ENCODE data around the gene SLC24A1.

SLC24A1 gene

GRCh38 chr15:65619626-65620290 lies 2.0 kb upstream of the SLC24A1 start:
- no peak for DNase-seq

- no peak for DNase-seq
Measured at GRCh38 chr15:65620833-65621232, 905 bp upstream of the SLC24A1 start.

DNA sequence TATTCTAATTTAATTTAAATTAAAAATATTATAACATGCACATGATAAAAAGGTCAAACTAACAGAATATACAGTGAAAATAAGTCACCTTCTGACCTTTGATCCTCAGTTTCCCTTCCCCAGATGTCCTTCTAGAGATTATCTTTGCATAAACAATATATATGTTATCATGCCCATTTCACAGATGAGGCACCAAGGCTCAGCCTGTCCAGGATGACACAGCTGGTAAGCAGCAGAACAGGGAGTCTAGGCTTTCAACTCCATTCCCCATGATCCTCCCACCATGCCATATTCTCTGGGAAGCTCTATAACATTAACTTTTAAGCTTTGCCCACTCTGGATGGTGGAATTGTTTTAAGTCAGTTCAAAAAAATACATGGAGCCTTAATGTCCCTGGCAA lies 1.4 kb downstream of the SLC24A1 start:
- DNase-seq, result no peak

DNA sequence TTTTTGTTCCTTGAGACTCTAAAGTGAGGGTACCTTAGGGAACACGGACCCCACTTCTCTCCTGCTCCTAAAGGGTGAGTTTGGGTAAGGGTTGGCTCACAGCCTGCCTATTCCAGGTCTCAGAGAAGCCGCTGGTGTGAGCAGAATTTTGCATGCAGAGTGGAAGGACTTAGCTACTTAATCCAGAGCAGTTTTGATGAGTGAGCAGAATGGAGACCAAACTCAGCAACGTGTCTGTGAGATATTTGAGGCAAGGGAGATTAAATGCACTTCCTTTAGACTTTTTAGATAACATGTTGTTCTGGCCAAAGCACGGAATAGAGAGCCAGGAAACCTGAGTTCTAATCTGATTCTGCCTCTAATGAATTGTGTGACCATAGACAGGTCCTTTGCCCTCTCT lies 5.1 kb downstream of the SLC24A1 start:
- no peak for DNase-seq

DNA sequence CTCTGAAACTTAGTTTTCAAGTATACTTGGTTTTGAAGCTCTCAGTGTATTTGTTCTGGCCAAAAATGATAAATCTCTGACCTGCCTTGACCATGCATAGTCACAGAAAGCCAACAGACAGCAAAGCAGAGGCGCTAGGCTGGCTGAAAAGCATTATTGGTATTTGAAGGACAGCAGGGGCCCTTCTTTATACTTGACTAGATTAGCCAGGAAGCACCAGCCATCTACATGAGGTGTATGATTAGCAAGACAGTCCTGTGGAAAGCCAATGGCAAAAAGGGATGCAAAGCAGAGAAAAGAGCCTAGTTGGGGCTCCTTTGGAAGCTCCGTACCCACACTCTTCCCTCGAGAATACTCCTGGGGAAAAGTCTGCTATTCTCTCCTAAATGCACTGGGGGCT lies 7.8 kb downstream of the SLC24A1 start:
- no peak for DNase-seq

GRCh38 chr15:65630760-65631159 lies 9.0 kb downstream of the SLC24A1 start:
- DNase-seq, result no peak

- no peak for DNase-seq
Measured at GRCh38 chr15:65631503-65631902, 9.8 kb downstream of the SLC24A1 start.

- no peak for DNase-seq
Measured at GRCh38 chr15:65632780-65633375, 11.1 kb downstream of the SLC24A1 start.

DNA sequence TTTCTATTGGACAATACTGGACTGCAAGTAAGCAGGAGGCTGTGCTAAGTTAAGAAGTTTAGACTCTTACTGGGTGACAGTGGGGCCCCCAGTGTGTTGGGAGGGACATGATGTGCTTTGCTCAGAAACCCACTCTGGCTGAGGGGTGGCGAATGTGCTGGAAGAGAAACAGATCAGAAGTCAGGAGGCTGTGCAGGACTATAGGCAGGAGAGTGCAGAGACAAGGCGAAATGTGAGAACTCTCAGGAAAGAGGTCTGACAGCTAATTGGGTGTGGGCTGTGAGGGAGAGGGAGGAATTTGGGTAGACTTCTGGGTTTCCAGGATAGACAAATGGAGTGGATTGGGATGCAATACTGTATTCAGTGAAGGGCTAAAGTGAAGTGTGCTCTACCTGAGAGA lies 12.0 kb downstream of the SLC24A1 start:
- no peak for DNase-seq

GRCh38 chr15:65634356-65634755 lies 12.6 kb downstream of the SLC24A1 start:
- no peak for DNase-seq

DNA sequence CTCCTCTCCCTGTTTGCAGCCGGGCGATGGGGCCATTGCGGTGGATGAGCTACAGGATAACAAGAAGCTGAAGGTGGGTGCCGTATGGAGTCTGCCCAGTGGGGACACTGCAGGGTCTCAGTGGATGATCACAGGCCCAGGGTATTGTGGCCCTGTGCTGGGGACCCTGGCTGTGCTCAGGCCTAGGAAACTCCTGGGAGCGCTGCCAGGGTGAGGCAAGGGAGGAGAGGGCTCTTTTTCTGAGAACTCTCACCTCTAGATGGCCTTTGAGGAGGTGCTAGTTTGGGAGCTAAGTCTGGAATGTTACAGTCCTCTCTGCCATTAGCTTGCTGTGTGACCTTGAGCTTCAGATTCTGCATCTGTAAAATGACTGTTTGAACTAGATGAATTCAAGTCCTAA lies 16.4 kb downstream of the SLC24A1 start:
- no peak for DNase-seq

GRCh38 chr15:65638681-65639089 lies 16.9 kb downstream of the SLC24A1 start:
- DNase-seq, result no peak

DNA sequence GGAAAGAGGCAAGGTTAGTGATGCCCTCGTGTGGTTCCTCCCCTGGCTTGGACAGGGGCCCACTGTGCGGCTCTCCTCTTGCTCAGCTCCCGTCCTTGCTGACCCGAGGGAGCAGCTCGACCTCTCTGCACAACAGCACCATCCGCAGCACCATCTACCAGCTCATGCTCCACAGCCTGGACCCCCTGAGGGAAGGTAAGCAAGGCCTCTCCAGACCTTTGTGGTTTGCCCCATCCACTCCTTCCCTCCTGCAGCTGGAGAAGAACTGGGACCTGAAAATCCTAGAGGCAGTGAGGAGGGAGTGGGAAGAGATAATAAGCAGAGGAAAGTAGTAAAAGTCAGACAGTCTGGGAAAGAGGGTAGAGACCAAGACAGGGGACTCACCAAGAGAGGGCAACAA lies 17.8 kb downstream of the SLC24A1 start:
- no peak for DNase-seq

- no peak for DNase-seq
Measured at GRCh38 chr15:65641768-65642475, 20.2 kb downstream of the SLC24A1 start.

- no peak for DNase-seq
Measured at GRCh38 chr15:65642594-65642993, 20.9 kb downstream of the SLC24A1 start.

GRCh38 chr15:65644282-65644681 lies 22.5 kb downstream of the SLC24A1 start:
- DNase-seq, result no peak

DNA sequence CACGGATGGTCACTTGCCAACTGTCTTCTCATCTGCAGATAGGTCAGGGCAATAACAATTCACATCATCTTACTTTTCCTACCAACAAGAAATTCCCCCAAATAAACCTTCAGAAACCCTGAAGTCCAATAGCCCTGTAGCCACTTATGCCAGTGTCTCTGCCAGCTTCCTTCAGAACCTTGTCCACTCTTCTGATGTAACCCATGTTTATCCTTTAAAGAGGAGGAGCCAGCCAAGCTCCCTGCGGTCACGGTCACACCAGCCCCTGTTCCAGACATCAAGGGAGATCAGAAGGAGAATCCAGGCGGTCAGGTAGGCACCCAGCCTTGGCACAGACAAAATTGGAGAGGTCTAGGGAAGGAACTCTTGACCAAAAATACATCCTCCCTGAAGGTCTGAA lies 23.7 kb downstream of the SLC24A1 start:
- no peak for DNase-seq

DNA sequence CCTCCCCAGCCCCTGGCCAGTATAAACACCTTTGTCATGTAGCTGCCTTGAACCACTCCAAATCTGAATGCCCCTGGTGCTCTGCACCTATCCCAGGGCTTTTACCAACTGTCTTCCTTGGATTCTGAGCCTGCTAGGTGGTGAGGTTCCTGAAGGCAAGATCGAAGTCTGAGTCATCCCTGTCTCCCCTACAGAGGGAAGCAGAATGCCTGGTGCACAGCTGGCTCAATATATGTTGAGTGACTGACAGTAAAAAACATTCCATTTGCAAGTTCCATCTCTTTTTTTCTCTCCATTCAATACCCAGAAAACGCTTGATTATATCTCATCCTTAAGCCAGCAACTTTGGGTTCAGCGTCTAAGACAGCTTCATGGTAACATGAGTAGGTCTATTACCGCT lies 24.7 kb downstream of the SLC24A1 start:
- no peak for DNase-seq

DNA sequence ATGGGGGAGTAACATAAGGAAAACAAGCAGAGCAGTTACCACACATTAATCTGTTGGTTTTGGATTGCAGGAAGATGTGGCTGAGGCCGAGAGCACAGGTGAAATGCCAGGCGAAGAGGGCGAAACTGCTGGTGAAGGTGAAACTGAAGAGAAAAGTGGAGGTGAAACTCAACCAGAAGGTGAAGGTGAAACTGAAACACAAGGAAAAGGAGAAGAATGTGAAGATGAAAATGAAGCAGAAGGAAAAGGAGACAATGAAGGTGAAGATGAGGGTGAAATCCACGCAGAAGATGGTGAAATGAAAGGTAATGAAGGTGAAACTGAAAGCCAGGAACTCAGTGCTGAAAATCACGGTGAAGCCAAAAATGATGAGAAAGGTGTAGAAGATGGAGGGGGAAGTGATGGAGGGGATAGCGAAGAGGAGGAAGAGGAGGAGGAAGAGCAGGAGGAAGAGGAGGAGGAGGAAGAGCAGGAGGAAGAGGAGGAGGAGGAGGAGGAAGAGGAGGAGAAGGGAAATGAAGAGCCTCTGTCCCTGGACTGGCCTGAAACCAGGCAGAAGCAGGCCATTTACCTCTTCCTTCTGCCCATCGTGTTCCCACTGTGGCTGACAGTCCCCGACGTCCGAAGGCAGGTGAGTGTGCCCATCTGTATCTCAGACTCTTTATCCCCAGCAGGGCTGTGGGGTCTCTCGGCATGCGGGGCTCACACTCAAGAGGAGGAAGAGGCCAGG lies 28.7 kb downstream of the SLC24A1 start:
- DNase-seq, result no peak

DNA sequence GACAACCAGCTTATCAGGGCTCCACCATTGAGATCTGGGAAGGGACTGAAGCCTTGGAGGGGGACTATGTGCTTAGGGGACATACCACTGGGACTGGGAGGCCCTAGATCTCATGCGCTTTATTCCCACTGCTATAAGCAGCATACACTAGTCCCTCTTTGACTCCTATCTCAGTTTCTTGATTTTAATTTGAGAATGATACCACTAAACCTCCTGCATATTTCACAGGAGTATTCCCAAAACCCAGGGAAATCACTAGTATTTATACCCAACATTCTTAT lies 29.2 kb downstream of the SLC24A1 start:
- no peak for DNase-seq

DNA sequence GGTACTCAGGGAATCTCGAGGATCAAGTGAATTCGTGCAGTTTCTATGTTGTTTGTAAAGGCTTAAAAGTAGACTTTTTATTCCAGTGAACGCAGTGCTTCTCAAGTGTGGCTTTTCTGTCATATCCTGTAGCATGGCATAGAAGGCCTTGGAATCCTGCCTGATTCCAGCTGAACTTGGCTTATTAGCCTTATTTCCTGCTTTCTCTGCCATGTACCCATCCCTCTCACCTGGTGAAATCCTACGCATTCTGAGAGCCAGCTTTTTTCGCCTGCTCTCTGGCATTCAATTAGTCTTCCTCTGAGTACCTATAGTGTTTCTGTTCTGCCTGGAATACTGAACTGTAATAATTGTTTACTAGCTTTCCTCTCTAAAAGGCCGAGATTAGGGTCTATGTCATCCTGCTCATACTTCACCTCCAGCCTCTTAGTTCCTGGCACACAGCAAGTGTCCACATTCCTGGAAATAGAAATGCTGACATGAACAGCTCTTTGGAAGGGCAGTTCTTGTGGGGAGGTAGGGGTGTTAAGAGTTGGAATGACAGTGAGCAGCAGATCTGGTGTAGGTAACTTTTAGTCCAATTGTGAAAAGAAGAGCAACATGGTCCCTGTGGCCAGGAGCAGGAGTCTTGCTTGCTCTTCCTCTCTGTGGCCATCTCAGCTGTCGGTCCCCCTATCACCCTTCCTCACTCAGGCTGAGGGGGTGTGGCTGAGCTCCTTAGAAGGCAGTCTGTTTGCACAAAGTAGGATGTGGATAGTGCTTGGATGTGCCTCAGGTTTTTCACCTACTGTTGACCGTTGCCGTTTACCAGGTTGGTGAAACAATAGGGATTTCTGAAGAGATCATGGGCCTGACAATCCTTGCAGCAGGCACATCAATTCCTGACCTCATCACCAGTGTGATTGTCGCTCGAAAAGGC lies 30.4 kb downstream of the SLC24A1 start:
- no peak for DNase-seq

DNA sequence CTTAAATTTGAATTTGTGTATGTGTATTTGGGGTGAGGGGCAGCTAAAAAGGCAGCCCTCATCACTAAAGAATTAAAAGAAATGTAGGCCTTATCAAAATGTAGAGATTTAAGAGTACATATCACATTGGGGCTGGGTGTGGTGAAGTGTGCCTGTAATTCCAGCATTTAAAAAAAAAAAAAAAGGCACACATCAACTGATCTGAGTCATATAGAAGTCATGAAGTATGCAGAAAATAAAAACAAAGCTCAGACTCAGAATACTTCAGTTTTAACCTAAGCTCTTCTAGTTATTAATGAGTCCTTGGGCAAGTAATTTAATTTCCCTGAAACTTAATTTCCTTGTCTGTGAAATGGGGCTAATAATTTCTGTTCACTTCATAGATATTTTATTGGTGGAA lies 31.6 kb downstream of the SLC24A1 start:
- DNase-seq, result no peak

All from T1000 (cell line).